DOHH2 (cell line): ENCODE measurements around the gene DEAF1.

Experiments
- EZH2phosphoT487 ChIP-seq: fragments of 200-600 bp; sonication (generic); IDR thresholded peaks from 2 replicates; pipeline ENCODE4 v1.6.1; 2017; ENCODE audit warnings: borderline replicate concordance, mild to moderate bottlenecking, antibody characterized with exemption, low read length, moderate library complexity, mixed read lengths
- TF ChIP-seq, protein P1 (sequence below): fragments of 200-600 bp; sonication (generic); IDR thresholded peaks from one replicate; pipeline ENCODE4 v1.5.1; 2014; ENCODE audit warnings: antibody characterized with exemption, mild to moderate bottlenecking, low read depth, low read length; ENCODE audit not compliant: poor library complexity, severe bottlenecking

DNA sequence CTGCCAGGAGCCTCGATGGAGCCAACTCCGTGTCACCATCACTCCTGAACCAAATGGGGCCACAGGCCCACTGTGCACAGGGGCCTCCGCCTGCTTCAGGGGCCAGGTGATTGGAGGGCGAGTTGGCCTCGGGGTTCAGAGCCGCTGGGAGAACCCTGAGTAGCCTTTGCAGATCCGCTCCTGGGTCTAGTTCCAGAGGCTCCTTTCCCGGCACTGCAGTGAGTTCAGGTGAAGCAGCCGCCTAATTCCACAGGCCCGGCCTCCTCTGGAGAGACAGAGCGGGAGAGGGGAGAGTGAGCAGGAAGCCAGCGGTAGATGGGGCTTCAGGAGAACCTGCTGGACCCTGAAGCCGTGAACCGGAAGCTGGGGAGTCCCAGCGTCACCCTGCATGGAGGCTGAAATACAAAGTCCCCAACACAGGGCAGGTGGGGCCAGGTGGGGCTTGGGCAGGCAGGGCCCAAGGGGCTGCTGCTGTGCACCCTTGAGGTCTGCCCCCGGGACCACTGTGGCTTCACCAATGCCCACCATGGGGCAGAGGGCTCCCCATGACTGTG lies 35.4 kb downstream of the DEAF1 start:
- TF ChIP-seq, protein P1, sequence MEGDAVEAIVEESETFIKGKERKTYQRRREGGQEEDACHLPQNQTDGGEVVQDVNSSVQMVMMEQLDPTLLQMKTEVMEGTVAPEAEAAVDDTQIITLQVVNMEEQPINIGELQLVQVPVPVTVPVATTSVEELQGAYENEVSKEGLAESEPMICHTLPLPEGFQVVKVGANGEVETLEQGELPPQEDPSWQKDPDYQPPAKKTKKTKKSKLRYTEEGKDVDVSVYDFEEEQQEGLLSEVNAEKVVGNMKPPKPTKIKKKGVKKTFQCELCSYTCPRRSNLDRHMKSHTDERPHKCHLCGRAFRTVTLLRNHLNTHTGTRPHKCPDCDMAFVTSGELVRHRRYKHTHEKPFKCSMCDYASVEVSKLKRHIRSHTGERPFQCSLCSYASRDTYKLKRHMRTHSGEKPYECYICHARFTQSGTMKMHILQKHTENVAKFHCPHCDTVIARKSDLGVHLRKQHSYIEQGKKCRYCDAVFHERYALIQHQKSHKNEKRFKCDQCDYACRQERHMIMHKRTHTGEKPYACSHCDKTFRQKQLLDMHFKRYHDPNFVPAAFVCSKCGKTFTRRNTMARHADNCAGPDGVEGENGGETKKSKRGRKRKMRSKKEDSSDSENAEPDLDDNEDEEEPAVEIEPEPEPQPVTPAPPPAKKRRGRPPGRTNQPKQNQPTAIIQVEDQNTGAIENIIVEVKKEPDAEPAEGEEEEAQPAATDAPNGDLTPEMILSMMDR, result no peak
- no peak for TF ChIP-seq EZH2phosphoT487
